IMR-90 (cell line): Measurements from ENCODE around the gene HAO2. TPM values are rescaled to one million over a fixed set of nuclear protein-coding genes. Genes with fewer than 3 reads are reported as not detected.

ENCODE experiments used
- ATAC-seq: fragments of 200-7000 bp; cut with Tn5 transposase; 2 replicates; pipeline ENCODE4 v1.9.1; 2020; ENCODE audit warnings: low read depth, mild to moderate bottlenecking, moderate library complexity
- BruUV-seq: library from RNA; stranded (reverse); fragments of 400-500 nt; replicated peaks from 2 replicates; lab custom pipeline; 2021; lab: Mats Ljungman, UMichigan
- CTCF ChIA-PET: fragments of 300-600 bp; formaldehyde crosslinking; extraction: SDS; loops from one replicate; lab custom pipeline; 2021; ENCODE audit warnings: antibody characterized with exemption; lab: Yijun Ruan, JAX
- POLR2A ChIA-PET: fragments of 300-600 bp; sonication (Branson Sonifier 250); formaldehyde crosslinking; loops from one replicate; lab custom pipeline; 2022; ENCODE audit warnings: antibody characterized with exemption; ENCODE audit not compliant: unreplicated experiment; lab: Charles Lee
- DNase-seq: peaks from one replicate; pipeline ENCODE4 v3.0.0; 2013
- H2AFZ ChIP-seq: replicated peaks from 2 replicates; pipeline ENCODE3; 2013; ENCODE audit warnings: low read length, mild to moderate bottlenecking; ENCODE audit not compliant: poor library complexity
- H2AK5ac ChIP-seq: 2 replicates; pipeline ENCODE4 v1.6.1; 2013; ENCODE audit warnings: low read depth, low read length, inconsistent platforms
- H2AK9ac ChIP-seq: replicated peaks from 2 replicates; pipeline ENCODE3; 2013; ENCODE audit warnings: mild to moderate bottlenecking, low read depth, low read length, moderate library complexity; ENCODE audit not compliant: poor library complexity
- H2BK120ac ChIP-seq: 2 replicates; pipeline ENCODE4 v1.6.1; 2013; ENCODE audit warnings: low read depth, low read length, inconsistent platforms
- H2BK15ac ChIP-seq: 3 replicates; pipeline ENCODE4 v1.6.1; 2013; ENCODE audit warnings: low read depth, low read length, inconsistent platforms
- H2BK20ac ChIP-seq: 2 replicates; pipeline ENCODE4 v1.6.1; 2013; ENCODE audit warnings: low read depth, mild to moderate bottlenecking, inconsistent platforms, low read length, moderate library complexity
- H2BK5ac ChIP-seq: 2 replicates; pipeline ENCODE4 v1.6.1; 2013; ENCODE audit warnings: mild to moderate bottlenecking, low read depth, low read length, inconsistent platforms; ENCODE audit not compliant: poor library complexity, severe bottlenecking
- H3K14ac ChIP-seq: replicated peaks from 2 replicates; pipeline ENCODE4 v1.6.1; 2013; ENCODE audit warnings: low read depth, low read length, inconsistent platforms
- H3K18ac ChIP-seq: 2 replicates; pipeline ENCODE4 v1.6.1; 2013; ENCODE audit warnings: low read depth, low read length, control low read depth
- H3K23ac ChIP-seq: 2 replicates; pipeline ENCODE4 v1.6.1; 2013; ENCODE audit warnings: low read depth, low read length, inconsistent platforms
- H3K27ac ChIP-seq: 2 replicates; pipeline ENCODE4 v1.5.1; 2013; ENCODE audit warnings: mild to moderate bottlenecking, control low read depth, low read length; ENCODE audit not compliant: insufficient read depth
- H3K27me3 ChIP-seq: 2 replicates; pipeline ENCODE4 v1.6.1; 2013; ENCODE audit warnings: low read length; ENCODE audit not compliant: control insufficient read depth, insufficient read depth
- H3K36me3 ChIP-seq: 2 replicates; pipeline ENCODE4 v1.6.1; 2013; ENCODE audit warnings: low read length, mixed read lengths; ENCODE audit not compliant: control insufficient read depth, insufficient read depth
- H3K4ac ChIP-seq: 2 replicates; pipeline ENCODE4 v1.6.1; 2013; ENCODE audit warnings: low read depth, low read length, inconsistent platforms
- H3K4me1 ChIP-seq: 2 replicates; pipeline ENCODE4 v1.6.1; 2013; ENCODE audit warnings: low read length, mixed read lengths; ENCODE audit not compliant: control insufficient read depth, insufficient read depth
- H3K4me2 ChIP-seq: 2 replicates; pipeline ENCODE4 v1.6.1; 2013; ENCODE audit warnings: low read depth, mild to moderate bottlenecking, control low read depth, low read length, moderate library complexity
- H3K4me3 ChIP-seq: 2 replicates; pipeline ENCODE4 v1.5.1; 2013; ENCODE audit warnings: low read depth, mild to moderate bottlenecking, control low read depth, low read length, moderate library complexity; ENCODE audit not compliant: insufficient read depth
- H3K56ac ChIP-seq: 2 replicates; pipeline ENCODE4 v1.6.1; 2013; ENCODE audit warnings: low read length, inconsistent platforms; ENCODE audit not compliant: insufficient read depth; ENCODE audit errors: extremely low read depth
- H3K79me1 ChIP-seq, 2 experiments: 2 replicates each; pipeline ENCODE4 v1.6.1; 2013; ENCODE audit warnings: low read length in 2 of 2, inconsistent platforms in 1 of 2, low read depth in 1 of 2
- H3K9ac ChIP-seq: 2 replicates; pipeline ENCODE4 v1.6.1; 2013; ENCODE audit warnings: low read depth, low read length, control low read depth
- H3K9me1 ChIP-seq: 2 replicates; pipeline ENCODE4 v1.6.1; 2013; ENCODE audit warnings: low read length, inconsistent platforms; ENCODE audit not compliant: insufficient read depth
- H3K9me3 ChIP-seq: 2 replicates; pipeline ENCODE4 v1.6.1; 2013; ENCODE audit warnings: low read length; ENCODE audit not compliant: control insufficient read depth, insufficient read depth
- H4K20me1 ChIP-seq: 2 replicates; pipeline ENCODE4 v1.6.1; 2013; ENCODE audit warnings: low read length, inconsistent platforms; ENCODE audit not compliant: insufficient read depth
- H4K5ac ChIP-seq: 2 replicates; pipeline ENCODE4 v1.6.1; 2013; ENCODE audit warnings: mild to moderate bottlenecking, low read depth, low read length, control low read depth
- H4K8ac ChIP-seq, 2 experiments: 2 replicates each; pipeline ENCODE4 v1.6.1; 2013; ENCODE audit warnings: low read depth in 2 of 2, low read length in 2 of 2, control low read depth in 1 of 2, inconsistent platforms in 1 of 2
- H4K91ac ChIP-seq: 2 replicates; pipeline ENCODE4 v1.6.1; 2013; ENCODE audit warnings: low read depth, low read length, inconsistent platforms; ENCODE audit not compliant: insufficient read depth
- BHLHE40 ChIP-seq: fragments of 150-350 bp; IDR thresholded peaks from 2 replicates; pipeline ENCODE4 v1.6.1; 2016; ENCODE audit warnings: mild to moderate bottlenecking, low read depth, low read length
- CHD1 ChIP-seq: IDR thresholded peaks from 2 replicates; pipeline ENCODE4 v1.6.1; 2012; ENCODE audit warnings: low read depth, low read length, improper control_type of control experiment
- FOS ChIP-seq: fragments of 150-350 bp; IDR thresholded peaks from 2 replicates; pipeline ENCODE4 v1.6.1; 2016; ENCODE audit warnings: low read depth, low read length
- MAZ ChIP-seq: IDR thresholded peaks from 2 replicates; pipeline ENCODE4 v1.6.1; 2012; ENCODE audit warnings: low read depth, mild to moderate bottlenecking, low read length, improper control_type of control experiment, moderate library complexity, borderline replicate concordance
- NFE2L2 ChIP-seq: fragments of 150-350 bp; IDR thresholded peaks from 2 replicates; pipeline ENCODE4 v1.6.1; 2016; ENCODE audit warnings: low read depth, mild to moderate bottlenecking, low read length
- POLR2A ChIP-seq: IDR thresholded peaks from 2 replicates; pipeline ENCODE4 v1.6.1; 2012; ENCODE audit warnings: mild to moderate bottlenecking, low read depth, low read length
- RAD21 ChIP-seq: IDR thresholded peaks from 2 replicates; pipeline ENCODE4 v1.6.1; 2012; ENCODE audit warnings: low read length, improper control_type of control experiment
- RCOR1 ChIP-seq: IDR thresholded peaks from 2 replicates; pipeline ENCODE4 v1.6.1; 2012; ENCODE audit warnings: mild to moderate bottlenecking, low read length, improper control_type of control experiment; ENCODE audit not compliant: insufficient replicate concordance
- RFX5 ChIP-seq: IDR thresholded peaks from 2 replicates; pipeline ENCODE4 v1.8.0; 2012; ENCODE audit warnings: low read depth, mild to moderate bottlenecking, low read length, moderate library complexity
- SMC3 ChIP-seq: fragments of 150-350 bp; IDR thresholded peaks from 2 replicates; pipeline ENCODE4 v1.6.1; 2016; ENCODE audit warnings: low read depth, mild to moderate bottlenecking, antibody characterized with exemption, low read length, moderate library complexity
- WGBS, 2 experiments: methylation state at CpG; one replicate each; pipeline versions ENCODE4 v1.1.5 to v1.1.7; 2013; ENCODE audit warnings: missing lambda C conversion rate in 2 of 2; ENCODE audit not compliant: insufficient read length in 1 of 2; ENCODE audit errors: extremely low coverage in 2 of 2; 5-methylcytosine and 5-hydroxymethylcytosine counted together
- dilution Hi-C: fragments of 300-500 bp; cut with HindIII; formaldehyde crosslinking; loops from one replicate; pipeline ENCODE4 v1.14.3; 2018; ENCODE audit warnings: low sequenced_read_pairs; ENCODE audit not compliant: unreplicated experiment
- in situ Hi-C: fragments of 300-500 bp; cut with MboI; formaldehyde crosslinking; loops from 3 replicates; pipeline ENCODE4 v1.14.3; 2019; ENCODE audit warnings: low sequenced_read_pairs, inconsistent platforms, mixed read lengths
- intact Hi-C: fragments of 100-400 bp; cut with micrococcal nuclease; formaldehyde crosslinking; loops from 2 replicates; pipeline ENCODE4 v1.10.0; 2022
- polyA plus RNA-seq, 3 experiments: library from polyadenylated mRNA; depleted of rRNA; stranded (reverse); fragments of >200 nt; gene quantifications; 2 replicates each; pipeline ENCODE4 v1.2.3, GENCODE V29; 2012; ENCODE audit warnings: low replicate concordance in 1 of 3
- total RNA-seq: library from RNA; depleted of rRNA; stranded (reverse); fragments of >200 nt; gene quantifications from 2 replicates; pipeline ENCODE4 v1.2.3, GENCODE V29; 2012
- TF ChIP-seq, protein P1 (sequence below): fragments of 150-350 bp; IDR thresholded peaks from 2 replicates; pipeline ENCODE4 v1.6.1; 2017; ENCODE audit warnings: mild to moderate bottlenecking, antibody characterized with exemption, low read length, low read depth
- TF ChIP-seq, protein P2 (sequence below): conservative IDR thresholded peaks from 2 replicates; pipeline ENCODE4 v1.5.1; 2012; ENCODE audit warnings: mild to moderate bottlenecking, low read depth, low read length, improper control_type of control experiment

The HAO2 gene
- total and polyA plus RNA-seq, 2 of the 4 experiments (the other 2 are of a cell fraction) = not detected

DNA sequence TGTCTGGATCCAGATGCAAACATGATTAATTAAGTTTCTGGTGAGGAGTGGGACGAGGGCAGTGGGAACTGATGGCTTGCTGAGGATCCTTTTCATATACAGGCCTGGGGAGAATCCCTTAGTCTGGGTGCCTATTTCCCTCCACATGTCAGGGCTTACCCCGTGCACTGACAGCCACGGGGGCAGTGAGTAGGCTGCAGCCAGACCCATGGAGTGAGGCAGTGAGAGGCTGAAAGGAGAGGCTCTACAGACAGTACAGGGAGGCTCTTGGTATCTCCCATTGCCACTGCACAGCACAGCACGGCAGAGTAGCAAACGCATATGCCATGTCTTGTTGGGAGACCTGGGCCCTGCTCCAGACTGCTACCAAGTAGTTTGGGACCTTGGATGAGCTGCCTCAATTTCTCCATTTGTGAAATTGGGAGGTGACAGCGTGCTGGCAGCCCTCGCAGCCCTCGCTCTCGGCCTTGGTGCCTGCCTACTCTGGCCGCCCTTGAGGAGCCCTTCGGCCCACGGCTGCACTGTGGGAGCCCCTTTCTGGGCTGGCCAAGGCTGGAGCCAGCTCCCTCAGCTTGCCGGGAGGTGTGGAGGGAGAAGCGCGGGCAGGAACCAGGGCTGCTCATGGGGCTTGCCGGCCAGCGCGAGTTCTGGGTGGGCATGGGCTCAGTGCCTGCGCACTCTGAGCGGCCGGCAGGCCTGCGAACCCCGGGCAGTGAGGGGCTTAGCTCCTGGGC lies 35.3 kb upstream of the HAO2 start:
- Histone ChIP-seq H4K5ac (no peak overlapping the region), H3K56ac (no peak overlapping the region), H3K9me1 (no peaks in the 10 kb centered on the region), H3K9me3 (no peaks in the 10 kb centered on the region), H4K8ac (no peak overlapping the region), H3K4me3 (no peak overlapping the region), H2AK5ac (no peak overlapping the region), H3K14ac (no peak overlapping the region), H3K27ac (no peak overlapping the region), H3K79me1 (no peaks in the 10 kb centered on the region), H3K9ac (no peak overlapping the region), H2BK20ac (no peak overlapping the region), H3K4me2 (no peak overlapping the region), H3K4me1 (no peaks in the 10 kb centered on the region), H2AFZ (no peak overlapping the region), H3K27me3 (peaks cover 5% of the 10 kb centered on the region), H2BK15ac (no peak overlapping the region), H3K36me3 (no peaks in the 10 kb centered on the region), H3K4ac (no peak overlapping the region), H4K91ac (no peak overlapping the region), H4K20me1 (no peaks in the 10 kb centered on the region), H3K18ac (no peak overlapping the region), H2BK120ac (no peak overlapping the region), H2AK9ac (no peak overlapping the region), H3K23ac (no peak overlapping the region), H2BK5ac (no peak overlapping the region)
- POLR2A ChIA-PET = no interaction called here
- no peak for ATAC-seq
- intact Hi-C loops (no loop called here), in situ Hi-C loops (no loop called here), dilution Hi-C loops (no loop called here)
- TF ChIP-seq RCOR1 (no peak), SMC3 (no peak), RFX5 (no peak), POLR2A (no peak), MAZ (no peak), BHLHE40 (no peak), NFE2L2 (no peak), FOS (no peak), RAD21 (no peak), CHD1 (no peak)
- TF ChIP-seq, protein P1, sequence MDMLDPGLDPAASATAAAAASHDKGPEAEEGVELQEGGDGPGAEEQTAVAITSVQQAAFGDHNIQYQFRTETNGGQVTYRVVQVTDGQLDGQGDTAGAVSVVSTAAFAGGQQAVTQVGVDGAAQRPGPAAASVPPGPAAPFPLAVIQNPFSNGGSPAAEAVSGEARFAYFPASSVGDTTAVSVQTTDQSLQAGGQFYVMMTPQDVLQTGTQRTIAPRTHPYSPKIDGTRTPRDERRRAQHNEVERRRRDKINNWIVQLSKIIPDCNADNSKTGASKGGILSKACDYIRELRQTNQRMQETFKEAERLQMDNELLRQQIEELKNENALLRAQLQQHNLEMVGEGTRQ = no peak
- TF ChIP-seq, protein P2, sequence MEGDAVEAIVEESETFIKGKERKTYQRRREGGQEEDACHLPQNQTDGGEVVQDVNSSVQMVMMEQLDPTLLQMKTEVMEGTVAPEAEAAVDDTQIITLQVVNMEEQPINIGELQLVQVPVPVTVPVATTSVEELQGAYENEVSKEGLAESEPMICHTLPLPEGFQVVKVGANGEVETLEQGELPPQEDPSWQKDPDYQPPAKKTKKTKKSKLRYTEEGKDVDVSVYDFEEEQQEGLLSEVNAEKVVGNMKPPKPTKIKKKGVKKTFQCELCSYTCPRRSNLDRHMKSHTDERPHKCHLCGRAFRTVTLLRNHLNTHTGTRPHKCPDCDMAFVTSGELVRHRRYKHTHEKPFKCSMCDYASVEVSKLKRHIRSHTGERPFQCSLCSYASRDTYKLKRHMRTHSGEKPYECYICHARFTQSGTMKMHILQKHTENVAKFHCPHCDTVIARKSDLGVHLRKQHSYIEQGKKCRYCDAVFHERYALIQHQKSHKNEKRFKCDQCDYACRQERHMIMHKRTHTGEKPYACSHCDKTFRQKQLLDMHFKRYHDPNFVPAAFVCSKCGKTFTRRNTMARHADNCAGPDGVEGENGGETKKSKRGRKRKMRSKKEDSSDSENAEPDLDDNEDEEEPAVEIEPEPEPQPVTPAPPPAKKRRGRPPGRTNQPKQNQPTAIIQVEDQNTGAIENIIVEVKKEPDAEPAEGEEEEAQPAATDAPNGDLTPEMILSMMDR = no peak
- no peak for DNase-seq
- 100% methylated on average over 5 of the region's 23 CpGs; no CpG with 5 or more reads in 1 of the 2 experiments for WGBS, 2 experiments
- no TSS peak for BruUV-seq
- CTCF ChIA-PET = no interaction called here
